Measurements from ENCODE around the gene ACRBP. TPM values are rescaled to one million over a fixed set of nuclear protein-coding genes. Genes with fewer than 3 reads are reported as not detected.

ACRBP gene
- total RNA-seq, 1 experiment from 2014 or later: 1.3 TPM

DNA sequence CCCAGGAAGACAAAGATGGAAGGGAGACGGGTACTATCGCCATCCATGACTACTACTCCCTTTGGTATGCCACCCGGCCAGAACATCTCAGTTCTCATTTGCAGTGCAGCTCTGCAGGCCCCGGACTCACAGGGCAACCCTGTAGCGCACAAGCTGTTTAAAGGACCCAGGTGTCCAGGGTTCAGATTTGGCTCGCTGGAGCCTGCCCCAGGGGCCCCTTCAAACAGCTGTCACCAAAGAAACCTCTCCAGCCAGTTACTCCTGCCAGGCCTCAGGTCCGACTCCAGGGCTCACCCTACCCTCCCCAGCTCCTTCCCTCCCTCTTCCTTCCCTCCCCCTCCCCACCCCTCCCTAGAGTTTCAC, 34.6 kb downstream of the ACRBP start:
- H3K4me3 Mint-ChIP-seq: peak overlapping the region; percentile 55 to 75; a peak in 4 of 5 replicates
- H4K20me1 ChIP-seq (ENCODE audit: control insufficient read depth, insufficient read depth, insufficient read length): no peaks in the 10 kb centered on the region
- peak overlapping the region; percentile 89 to 98 (median 97); a peak in 3 of 7 replicates for H3K27ac Mint-ChIP-seq
- no peak overlapping the region for H2BK15ac ChIP-seq (ENCODE audit: low read depth, low read length)
- H3K18ac ChIP-seq (ENCODE audit: insufficient read length, low read depth, low read length): no peak overlapping the region
- peaks cover 35 to 43% of the 10 kb centered on the region in 2 experiments for H3K4me1 Mint-ChIP-seq
- H2AK5ac ChIP-seq (ENCODE audit: insufficient read length, low read length): no peak overlapping the region
- H3K36me3 Mint-ChIP-seq (ENCODE audit: insufficient read depth in 1 of 3, low read depth in 3 of 3): no peaks in the 10 kb centered on the region
- no peak overlapping the region for H2AFZ ChIP-seq (ENCODE audit: low read length)
- no peak overlapping the region for H2BK120ac ChIP-seq (ENCODE audit: low read depth, low read length, poor library complexity, severe bottlenecking)
- H3K79me2 ChIP-seq (ENCODE audit: insufficient read depth, low read length): no peaks in the 10 kb centered on the region
- H3K4me1 ChIP-seq (ENCODE audit: insufficient read depth, low read length): peaks cover 16% of the 10 kb centered on the region; the same call in 1 of the 2 replicates
- no peaks in the 10 kb centered on the region for H3K79me1 ChIP-seq (ENCODE audit: insufficient read depth, low read depth, low read length, poor library complexity, severe bottlenecking)
- no peak overlapping the region for H3K23ac ChIP-seq (ENCODE audit: insufficient read length, low read depth, low read length)
- no peak overlapping the region for H3K27ac ChIP-seq (ENCODE audit: insufficient read length, low read depth, low read length)
- no peak overlapping the region for H3T11ph ChIP-seq (ENCODE audit: low read length)
- no peak overlapping the region for H2BK5ac ChIP-seq (ENCODE audit: insufficient read length, low read length)
- no peak overlapping the region for H2BK12ac ChIP-seq (ENCODE audit: insufficient read length, low read depth, low read length)
- no peaks in the 10 kb centered on the region for H3K27me3 Mint-ChIP-seq (ENCODE audit: low read depth)
- DNase-seq: no peak
- H3K9me3 Mint-ChIP-seq: no peaks in the 10 kb centered on the region
- H2BK20ac ChIP-seq (ENCODE audit: low read depth, low read length, poor library complexity, severe bottlenecking): no peak overlapping the region
- peak overlapping the region; percentile 45 for H3K4me2 ChIP-seq (ENCODE audit: insufficient read depth, insufficient read length, low read length)
- H3K27me3 ChIP-seq (ENCODE audit: insufficient read depth, low read length): no peaks in the 10 kb centered on the region
- peaks cover 4% of the 10 kb centered on the region for H3K23me2 ChIP-seq (ENCODE audit: insufficient read length, low read depth, low read length, poor library complexity, severe bottlenecking)
- no peak overlapping the region for H3K9ac ChIP-seq (ENCODE audit: extremely low read depth, insufficient read length, low read length)
- no CpG with 5 or more reads among the region's 7 CpGs for WGBS (ENCODE audit: extremely low coverage, insufficient read length, low lambda C conversion rate)
- no peak overlapping the region for H4K5ac ChIP-seq (ENCODE audit: insufficient read length, low read depth, low read length)
- H4K91ac ChIP-seq (ENCODE audit: insufficient read length, low read depth, low read length): no peak overlapping the region
- TF ChIP-seq, protein P1, sequence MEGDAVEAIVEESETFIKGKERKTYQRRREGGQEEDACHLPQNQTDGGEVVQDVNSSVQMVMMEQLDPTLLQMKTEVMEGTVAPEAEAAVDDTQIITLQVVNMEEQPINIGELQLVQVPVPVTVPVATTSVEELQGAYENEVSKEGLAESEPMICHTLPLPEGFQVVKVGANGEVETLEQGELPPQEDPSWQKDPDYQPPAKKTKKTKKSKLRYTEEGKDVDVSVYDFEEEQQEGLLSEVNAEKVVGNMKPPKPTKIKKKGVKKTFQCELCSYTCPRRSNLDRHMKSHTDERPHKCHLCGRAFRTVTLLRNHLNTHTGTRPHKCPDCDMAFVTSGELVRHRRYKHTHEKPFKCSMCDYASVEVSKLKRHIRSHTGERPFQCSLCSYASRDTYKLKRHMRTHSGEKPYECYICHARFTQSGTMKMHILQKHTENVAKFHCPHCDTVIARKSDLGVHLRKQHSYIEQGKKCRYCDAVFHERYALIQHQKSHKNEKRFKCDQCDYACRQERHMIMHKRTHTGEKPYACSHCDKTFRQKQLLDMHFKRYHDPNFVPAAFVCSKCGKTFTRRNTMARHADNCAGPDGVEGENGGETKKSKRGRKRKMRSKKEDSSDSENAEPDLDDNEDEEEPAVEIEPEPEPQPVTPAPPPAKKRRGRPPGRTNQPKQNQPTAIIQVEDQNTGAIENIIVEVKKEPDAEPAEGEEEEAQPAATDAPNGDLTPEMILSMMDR (conservative IDR thresholded peaks at IDR 0.05): no peak
- no peak overlapping the region for H3K56ac ChIP-seq (ENCODE audit: insufficient read length, low read depth, low read length)
- H4K8ac ChIP-seq (replicated peaks; ENCODE audit: insufficient read length, low read depth, low read length): no peak overlapping the region
- H3K9me3 ChIP-seq (ENCODE audit: control insufficient read depth, low read depth, low read length): no peaks in the 10 kb centered on the region
- H3K14ac ChIP-seq (ENCODE audit: insufficient read depth, low read length): no peak overlapping the region
- no peak overlapping the region for H3K4ac ChIP-seq (ENCODE audit: low read depth, low read length)
